ENCODE results near the gene CST11. TPM values are rescaled to one million over a fixed set of nuclear protein-coding genes. Genes with fewer than 3 reads are reported as not detected.

CST11 gene
- total and polyA plus RNA-seq, 10 of the 15 experiments (the other 5 are each of a cell fraction or from before 2014, with no cell fraction given): 0.33 TPM; not detected in 9

DNA sequence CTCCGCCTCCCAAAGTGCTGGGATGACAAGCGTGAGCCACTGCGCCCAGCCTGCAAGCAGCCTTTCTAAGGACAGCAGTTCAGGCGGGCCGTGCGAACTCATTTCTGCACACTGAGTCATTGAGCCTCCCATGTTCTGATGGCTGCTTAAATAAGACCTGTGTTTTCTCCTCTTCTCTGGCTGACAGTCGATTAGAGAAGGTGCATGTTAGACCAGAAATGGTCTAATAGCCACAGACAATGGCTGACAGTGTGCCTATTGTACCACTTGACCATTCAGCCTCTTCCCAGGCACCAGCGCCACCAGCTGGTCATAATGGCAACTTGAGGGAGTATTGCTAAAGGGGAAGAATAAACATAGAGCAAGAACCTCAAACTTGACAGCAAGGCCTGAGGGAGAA, 6.2 kb downstream of the CST11 start:
- DNase-seq (ENCODE audit: low read depth, low spot score) (peak; percentile 11), ATAC-seq (peak; percentile 84), FAIRE-seq (no peak)
- no peaks in the 10 kb centered on the region for H4K20me1 ChIP-seq (ENCODE audit: control insufficient read depth, insufficient read depth)
- H3K4me3 ChIP-seq: no peak overlapping the region
- in situ Hi-C loops (cut with MboI): no loop called here
- H3K9me3 ChIP-seq (replicated peaks; ENCODE audit: control insufficient read depth, insufficient read depth, low read length): no peaks in the 10 kb centered on the region
- no peak overlapping the region for H3K4me2 ChIP-seq (ENCODE audit: control insufficient read depth, insufficient read depth)
- H3K9ac ChIP-seq (ENCODE audit: control insufficient read depth, insufficient read depth, low read length): no peak overlapping the region
- ChIA-PET POLR2A (no interaction called here), RAD21 (ENCODE audit: unreplicated experiment) (interaction anchor here (0.7 to 3.1 kb wide), 6 partner anchors 9 to 755 kb away, joined by 3 to 23 read pairs (median 4); partner anchors contain the start of gene NXT1), SMC1A (ENCODE audit: uncharacterized antibody, unreplicated experiment) (interaction anchor here (0.6 to 1.9 kb wide), 6 partner anchors 12 to 107 kb away, joined by 3 to 8 read pairs (median 3); partner anchors contain the start of gene NXT1), CTCF (interaction anchor here (0.6 to 3.2 kb wide), 19 partner anchors 11 to 755 kb away, joined by 3 to 14 read pairs (median 5); partner anchors contain the start of genes NAPB and NXT1)
- WGBS (ENCODE audit: insufficient coverage, insufficient replicate concordance, low lambda C conversion rate, missing lambda C conversion rate): 64% methylated on average over 8 of the region's 8 CpGs
- no peaks in the 10 kb centered on the region for H3K36me3 ChIP-seq (ENCODE audit: control insufficient read depth in 2 of 2, insufficient read depth in 2 of 2, low read length in 1 of 2)
- H3K79me2 ChIP-seq (ENCODE audit: control insufficient read depth, insufficient read depth, low read length): no peaks in the 10 kb centered on the region
- TF ChIP-seq KAT2A (conservative IDR thresholded peaks at IDR 0.05; ENCODE audit: control insufficient read depth, low read depth, low read length) (no peak), JUNB (IDR thresholded peaks at IDR 0.05) (no peak), DPF2 (IDR thresholded peaks at IDR 0.05) (no peak), PAX8 (IDR thresholded peaks at IDR 0.05) (no peak), YY1 (IDR thresholded peaks at IDR 0.05; ENCODE audit: low read depth, low read length) (peak; percentile 83), ETV6 (conservative IDR thresholded peaks at IDR 0.05 in 1 of 2, IDR thresholded peaks at IDR 0.05 in 1 of 2; ENCODE audit: borderline replicate concordance in 1 of 2, low read depth in 1 of 2) (no peak), SRF (IDR thresholded peaks at IDR 0.05; ENCODE audit: low read depth in 2 of 2, low read length in 2 of 2) (no peak), BHLHE40 (IDR thresholded peaks at IDR 0.05; ENCODE audit: borderline replicate concordance in 1 of 2, low read depth in 2 of 2, low read length in 1 of 2) (0 out of 4 replicates have a peak, but pooled peaks of 1 of the 2 experiments have one; percentile 10), ZNF274 (IDR thresholded peaks at IDR 0.05; ENCODE audit: insufficient read depth, insufficient read length) (no peak), BCL11A (IDR thresholded peaks at IDR 0.05; ENCODE audit: low read depth, low read length) (no peak), PML (IDR thresholded peaks at IDR 0.05; ENCODE audit: low read length) (no peak), RAD21 (IDR thresholded peaks at IDR 0.05; ENCODE audit: insufficient read depth, low read depth, low read length) (peak; percentile 75), SMC3 (IDR thresholded peaks at IDR 0.05; ENCODE audit: borderline replicate concordance, low read length) (peak; percentile 59; the same call in 1 of the 2 replicates), TBL1XR1 (IDR thresholded peaks at IDR 0.05; ENCODE audit: low read depth, low read length) (no peak)
- TF ChIP-seq, protein P1, sequence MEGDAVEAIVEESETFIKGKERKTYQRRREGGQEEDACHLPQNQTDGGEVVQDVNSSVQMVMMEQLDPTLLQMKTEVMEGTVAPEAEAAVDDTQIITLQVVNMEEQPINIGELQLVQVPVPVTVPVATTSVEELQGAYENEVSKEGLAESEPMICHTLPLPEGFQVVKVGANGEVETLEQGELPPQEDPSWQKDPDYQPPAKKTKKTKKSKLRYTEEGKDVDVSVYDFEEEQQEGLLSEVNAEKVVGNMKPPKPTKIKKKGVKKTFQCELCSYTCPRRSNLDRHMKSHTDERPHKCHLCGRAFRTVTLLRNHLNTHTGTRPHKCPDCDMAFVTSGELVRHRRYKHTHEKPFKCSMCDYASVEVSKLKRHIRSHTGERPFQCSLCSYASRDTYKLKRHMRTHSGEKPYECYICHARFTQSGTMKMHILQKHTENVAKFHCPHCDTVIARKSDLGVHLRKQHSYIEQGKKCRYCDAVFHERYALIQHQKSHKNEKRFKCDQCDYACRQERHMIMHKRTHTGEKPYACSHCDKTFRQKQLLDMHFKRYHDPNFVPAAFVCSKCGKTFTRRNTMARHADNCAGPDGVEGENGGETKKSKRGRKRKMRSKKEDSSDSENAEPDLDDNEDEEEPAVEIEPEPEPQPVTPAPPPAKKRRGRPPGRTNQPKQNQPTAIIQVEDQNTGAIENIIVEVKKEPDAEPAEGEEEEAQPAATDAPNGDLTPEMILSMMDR (IDR thresholded peaks at IDR 0.05 in 2 of 3, conservative IDR thresholded peaks at IDR 0.05 in 1 of 3; ENCODE audit: control insufficient read depth in 2 of 3, extremely low read depth in 1 of 3, insufficient read depth in 1 of 3, low read depth in 3 of 3, low read length in 3 of 3): peak; percentile 53 to 80 (median 61)
- TF ChIP-seq, protein P2, sequence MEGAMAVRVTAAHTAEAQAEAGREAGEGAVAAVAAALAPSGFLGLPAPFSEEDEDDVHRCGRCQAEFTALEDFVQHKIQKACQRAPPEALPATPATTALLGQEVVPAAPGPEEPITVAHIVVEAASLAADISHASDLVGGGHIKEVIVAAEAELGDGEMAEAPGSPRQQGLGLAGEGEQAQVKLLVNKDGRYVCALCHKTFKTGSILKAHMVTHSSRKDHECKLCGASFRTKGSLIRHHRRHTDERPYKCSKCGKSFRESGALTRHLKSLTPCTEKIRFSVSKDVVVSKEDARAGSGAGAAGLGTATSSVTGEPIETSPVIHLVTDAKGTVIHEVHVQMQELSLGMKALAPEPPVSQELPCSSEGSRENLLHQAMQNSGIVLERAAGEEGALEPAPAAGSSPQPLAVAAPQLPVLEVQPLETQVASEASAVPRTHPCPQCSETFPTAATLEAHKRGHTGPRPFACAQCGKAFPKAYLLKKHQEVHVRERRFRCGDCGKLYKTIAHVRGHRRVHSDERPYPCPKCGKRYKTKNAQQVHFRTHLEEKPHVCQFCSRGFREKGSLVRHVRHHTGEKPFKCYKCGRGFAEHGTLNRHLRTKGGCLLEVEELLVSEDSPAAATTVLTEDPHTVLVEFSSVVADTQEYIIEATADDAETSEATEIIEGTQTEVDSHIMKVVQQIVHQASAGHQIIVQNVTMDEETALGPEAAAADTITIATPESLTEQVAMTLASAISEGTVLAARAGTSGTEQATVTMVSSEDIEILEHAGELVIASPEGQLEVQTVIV (IDR thresholded peaks at IDR 0.05; ENCODE audit: borderline replicate concordance, partially characterized antibody): no peak
- TF ChIP-seq, protein P3, sequence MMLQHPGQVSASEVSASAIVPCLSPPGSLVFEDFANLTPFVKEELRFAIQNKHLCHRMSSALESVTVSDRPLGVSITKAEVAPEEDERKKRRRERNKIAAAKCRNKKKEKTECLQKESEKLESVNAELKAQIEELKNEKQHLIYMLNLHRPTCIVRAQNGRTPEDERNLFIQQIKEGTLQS (IDR thresholded peaks at IDR 0.05; ENCODE audit: borderline replicate concordance, extremely low read depth, low read depth, low read length): no peak
- H3K27me3 ChIP-seq (replicated peaks in 1 of 2; ENCODE audit: control insufficient read depth in 2 of 2, insufficient read depth in 2 of 2, low read length in 1 of 2): no peaks in the 10 kb centered on the region
- H3K4me1 ChIP-seq (ENCODE audit: control insufficient read depth, insufficient read depth, low read length): peaks cover 3% of the 10 kb centered on the region; the same call in 1 of the 2 replicates
- H3K27ac ChIP-seq (ENCODE audit: control insufficient read depth, insufficient read depth): no peak overlapping the region
- intact Hi-C loops (cut with micrococcal nuclease; ENCODE audit: unreplicated experiment): no loop called here
- BruUV-seq (replicated peaks): no TSS peak
- no peak overlapping the region for H2AFZ ChIP-seq (ENCODE audit: control insufficient read depth, low read depth, low read length)
